B cell (primary cell): Measurements from ENCODE around the gene LAMC2.

Experiments
- EZH2 ChIP-seq: IDR thresholded peaks from 2 replicates; pipeline ENCODE4 v1.6.1; 2012; ENCODE audit warnings: borderline replicate concordance, low read depth, mild to moderate bottlenecking, moderate library complexity, low read length; ENCODE audit not compliant: insufficient read depth, poor library complexity, severe bottlenecking
- TF ChIP-seq, protein P1 (sequence below): fragments of 200-600 bp; IDR thresholded peaks from one replicate; pipeline ENCODE4 v1.8.0; 2022; ENCODE audit warnings: antibody characterized with exemption, mild to moderate bottlenecking

DNA sequence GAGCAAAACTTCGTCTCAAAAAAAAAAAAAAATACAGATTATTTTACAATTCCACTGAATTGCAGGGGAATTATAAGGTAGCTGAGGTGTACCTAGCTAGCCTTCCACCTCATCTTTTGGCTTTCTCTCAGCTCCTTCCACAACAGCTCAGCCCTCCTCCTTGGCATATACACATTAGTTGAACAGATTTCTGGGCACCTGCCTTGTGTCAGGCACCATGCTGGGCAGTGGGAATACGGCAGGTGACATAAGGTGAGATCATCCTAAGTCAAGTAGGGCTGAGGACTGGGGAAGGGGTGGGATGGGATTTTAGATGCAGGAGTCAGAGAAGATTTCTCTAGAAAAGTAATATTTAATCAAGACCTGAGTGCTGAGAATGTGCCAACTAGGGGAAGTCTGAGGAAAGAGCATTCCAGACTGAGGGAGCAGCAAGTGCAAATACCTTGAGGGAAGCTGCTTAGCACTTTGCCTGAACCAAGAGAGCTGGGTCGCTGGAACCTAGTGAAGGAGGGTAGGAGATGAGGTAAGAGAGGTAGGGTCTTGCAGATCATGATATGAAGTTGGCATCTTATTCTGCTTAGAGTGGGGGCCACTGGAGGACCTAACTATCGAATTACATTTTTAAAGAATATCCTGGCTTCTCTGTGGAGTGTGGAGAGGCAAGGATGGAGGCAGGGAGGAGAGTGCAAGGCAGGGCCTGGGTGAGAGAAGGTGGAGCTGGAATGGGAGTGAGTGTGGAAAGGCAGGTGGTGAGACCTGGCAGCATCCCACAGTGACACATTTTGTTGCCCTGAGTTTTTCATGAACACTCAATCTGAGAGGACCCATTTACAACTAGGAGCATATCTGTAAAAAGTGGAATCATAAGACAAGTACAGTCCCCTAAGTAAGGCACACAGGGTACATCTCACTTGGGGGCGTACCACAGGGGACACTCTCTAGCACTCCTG, 28.2 kb downstream of the LAMC2 start:
- TF ChIP-seq, protein P1, sequence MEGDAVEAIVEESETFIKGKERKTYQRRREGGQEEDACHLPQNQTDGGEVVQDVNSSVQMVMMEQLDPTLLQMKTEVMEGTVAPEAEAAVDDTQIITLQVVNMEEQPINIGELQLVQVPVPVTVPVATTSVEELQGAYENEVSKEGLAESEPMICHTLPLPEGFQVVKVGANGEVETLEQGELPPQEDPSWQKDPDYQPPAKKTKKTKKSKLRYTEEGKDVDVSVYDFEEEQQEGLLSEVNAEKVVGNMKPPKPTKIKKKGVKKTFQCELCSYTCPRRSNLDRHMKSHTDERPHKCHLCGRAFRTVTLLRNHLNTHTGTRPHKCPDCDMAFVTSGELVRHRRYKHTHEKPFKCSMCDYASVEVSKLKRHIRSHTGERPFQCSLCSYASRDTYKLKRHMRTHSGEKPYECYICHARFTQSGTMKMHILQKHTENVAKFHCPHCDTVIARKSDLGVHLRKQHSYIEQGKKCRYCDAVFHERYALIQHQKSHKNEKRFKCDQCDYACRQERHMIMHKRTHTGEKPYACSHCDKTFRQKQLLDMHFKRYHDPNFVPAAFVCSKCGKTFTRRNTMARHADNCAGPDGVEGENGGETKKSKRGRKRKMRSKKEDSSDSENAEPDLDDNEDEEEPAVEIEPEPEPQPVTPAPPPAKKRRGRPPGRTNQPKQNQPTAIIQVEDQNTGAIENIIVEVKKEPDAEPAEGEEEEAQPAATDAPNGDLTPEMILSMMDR = no peak
- no peak for TF ChIP-seq EZH2
